Left lobe of liver (tissue), 2 donors: ENCODE measurements around the gene TCF4. TPM values are rescaled to one million over a fixed set of nuclear protein-coding genes. Genes with fewer than 3 reads are reported as not detected.
"Not testable (repeated sequence)": the region's sequence is repeated elsewhere in the genome, so short reads cannot be mapped to it uniquely, and the experiment has no call there.

Experiments used
- ATAC-seq: fragments of 200-7000 bp; cut with Tn5 transposase; one replicate; pipeline ENCODE4 v1.9.1; 2020; ENCODE audit warnings: mild to moderate bottlenecking, moderate library complexity
- DNase-seq: peaks from one replicate; pipeline ENCODE4 v3.0.0-alpha.2; 2020; ENCODE audit warnings: low spot score
- total RNA-seq: library from RNA; stranded (reverse); gene quantifications from one replicate; pipeline ENCODE4 v1.2.1, GENCODE V29; 2021
- donor health status: DM: no; HTN: no; CAD: no; lungs with moderate emphysema.
- donor health status: DM: no; HTN: yes; CAD: no.

Gene TCF4
- total RNA-seq, 1 donor from 2014 or later = 8.7 TPM

- ATAC-seq = no peak
Measured at GRCh38 chr18:55479656-55480420, 108.2 kb downstream of the TCF4 start.

GRCh38 chr18:55477860-55478581 is 110.0 kb downstream of the TCF4 start:
- no peak for DNase-seq
- ATAC-seq = peak; percentile 52

More at GRCh38 chr18:55479656-55480420, 108.2 kb downstream of the TCF4 start:
- DNase-seq = no peak

DNA sequence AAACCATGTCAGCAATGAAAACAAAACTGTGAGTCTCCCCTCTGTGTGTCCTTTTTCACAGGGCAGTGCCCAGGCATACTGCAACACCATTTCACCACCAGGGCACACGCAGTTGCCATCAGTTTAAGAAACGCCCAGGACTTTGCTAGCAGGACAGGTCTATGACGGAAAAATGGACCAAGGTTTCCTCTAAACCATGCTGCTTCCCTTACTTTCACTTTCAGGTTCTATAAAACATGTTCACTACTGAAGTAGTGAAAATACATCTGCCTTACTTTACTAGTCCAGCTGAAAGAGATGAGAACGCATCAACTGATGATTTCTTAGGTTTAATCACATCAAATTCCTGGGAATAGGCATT is 110.5 kb downstream of the TCF4 start:
- DNase-seq (no peak), ATAC-seq (peak; percentile 96)

- ATAC-seq (no peak), DNase-seq (no peak)
Measured at GRCh38 chr18:55475916-55476315, 112.1 kb downstream of the TCF4 start.

DNA sequence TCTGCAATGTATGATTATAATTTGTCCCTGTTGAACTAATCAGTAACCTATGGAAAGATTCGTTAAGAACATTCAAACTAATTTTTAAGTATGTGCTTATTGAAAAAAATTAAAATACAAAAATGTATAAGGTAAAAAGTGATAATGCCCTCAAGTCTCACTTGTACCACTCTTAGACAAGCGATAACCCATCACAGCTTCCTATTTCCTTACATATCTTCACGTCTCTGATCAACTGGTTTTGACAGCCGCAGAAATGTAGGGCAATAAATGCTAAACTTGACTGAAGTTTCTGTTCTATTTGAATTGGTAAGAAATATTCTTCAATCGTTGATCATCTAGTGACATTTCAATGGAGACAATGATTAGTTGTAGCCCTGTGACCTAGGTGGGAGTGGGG is 112.5 kb downstream of the TCF4 start:
- no peak for ATAC-seq
- DNase-seq = no peak

DNA sequence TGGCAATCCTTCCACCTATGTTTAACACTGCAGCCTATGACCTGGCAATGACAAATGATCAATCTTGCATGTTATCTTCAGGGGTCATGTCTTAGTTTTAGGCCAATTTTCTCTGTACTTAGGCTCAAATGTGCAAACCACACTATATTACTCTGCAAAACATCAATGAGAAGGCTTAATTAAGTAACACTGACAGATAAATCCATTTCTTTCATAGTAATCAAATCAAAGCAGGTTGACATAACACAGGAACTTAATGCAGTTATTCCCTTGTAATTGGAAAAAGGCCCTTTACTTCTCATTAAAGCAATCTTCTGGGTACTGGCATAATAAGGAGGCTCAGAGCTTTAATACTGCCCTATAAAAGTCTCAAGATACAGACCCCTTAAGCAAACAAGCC is 114.4 kb downstream of the TCF4 start:
- DNase-seq = no peak
- no peak for ATAC-seq

DNA sequence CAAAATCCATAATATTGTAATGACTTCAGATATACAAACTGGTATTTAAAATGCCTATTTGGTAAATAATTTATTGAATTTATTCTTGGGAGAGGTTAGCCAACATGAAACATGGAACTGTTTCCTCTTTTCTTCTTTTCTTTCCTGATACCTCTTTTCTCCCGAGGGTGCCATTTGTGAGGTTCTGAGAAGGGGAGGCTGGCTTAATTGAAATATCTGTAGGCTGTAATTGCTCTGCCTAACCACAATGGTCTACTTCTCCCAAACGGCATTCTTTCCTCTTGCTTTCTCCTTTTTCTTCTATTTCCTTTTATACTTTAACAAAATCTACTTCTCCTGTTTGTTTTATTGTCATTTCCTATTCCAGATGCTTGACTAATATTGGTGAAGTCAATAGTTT is 114.9 kb downstream of the TCF4 start:
- DNase-seq (no peak), ATAC-seq (no peak)

DNA sequence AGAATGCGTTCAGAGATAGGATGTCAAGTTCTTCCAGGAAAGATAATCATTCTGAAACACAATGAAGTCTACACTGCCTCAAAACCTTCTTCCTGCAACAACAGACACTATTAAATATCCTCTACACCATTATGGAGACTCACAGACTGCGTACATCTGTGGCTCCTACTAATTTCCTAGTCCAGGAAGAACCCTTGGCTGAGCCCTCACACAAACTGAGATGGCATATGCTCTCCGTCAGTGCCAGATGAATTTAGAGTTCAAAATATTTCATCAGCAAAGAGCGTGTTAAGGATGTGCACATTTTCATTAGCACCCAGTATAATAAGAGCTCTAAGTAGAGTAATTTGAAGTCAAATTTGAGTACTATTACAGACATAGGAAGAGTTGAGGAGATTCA is 117.2 kb downstream of the TCF4 start:
- DNase-seq (no peak), ATAC-seq (no peak)

DNA sequence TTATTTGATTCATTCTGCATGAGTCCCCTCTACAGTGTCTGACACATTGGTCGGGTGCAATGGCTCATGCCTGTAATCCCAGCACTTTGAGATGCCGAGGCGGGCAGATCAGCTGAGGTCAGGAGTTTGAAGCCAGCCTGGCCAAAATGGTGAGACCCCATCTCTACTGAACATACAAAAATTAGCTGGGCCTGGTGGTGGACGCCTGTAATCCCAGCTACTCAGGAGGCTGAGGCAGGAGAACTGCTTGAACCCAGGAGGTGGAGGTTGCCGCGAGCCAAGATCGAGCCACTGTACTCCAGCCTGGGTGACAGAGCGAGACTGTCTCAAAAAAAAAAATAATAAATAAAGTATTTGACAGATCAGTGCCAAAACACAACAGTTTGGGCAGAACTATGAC is 118.9 kb downstream of the TCF4 start:
- not testable (repeated sequence) for DNase-seq, ATAC-seq

- DNase-seq = no peak
- ATAC-seq = no peak
Measured at GRCh38 chr18:55466789-55467188, 121.2 kb downstream of the TCF4 start.

DNA sequence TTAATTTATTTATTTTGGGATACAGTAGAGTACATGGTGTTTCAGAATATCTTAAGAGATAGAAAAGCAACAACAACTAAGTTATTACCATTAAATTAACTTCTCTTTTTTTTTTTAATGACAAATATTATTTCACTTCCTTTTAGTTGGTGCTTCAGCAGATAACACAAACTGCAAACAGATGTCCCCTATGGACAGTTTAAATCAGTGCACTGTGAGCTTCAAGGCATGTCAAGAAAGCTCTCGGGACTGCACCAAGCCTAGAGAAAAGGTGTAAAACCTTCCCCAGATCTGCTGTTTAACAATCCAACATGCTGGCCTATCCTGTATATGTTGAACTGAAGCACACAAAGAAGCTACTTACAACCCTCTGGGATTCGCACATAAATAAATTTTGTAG is 122.7 kb downstream of the TCF4 start:
- no peak for ATAC-seq
- DNase-seq = no peak

GRCh38 chr18:55464581-55464980 is 123.4 kb downstream of the TCF4 start:
- ATAC-seq (no peak), DNase-seq (no peak)

GRCh38 chr18:55462652-55463051 is 125.3 kb downstream of the TCF4 start:
- ATAC-seq (no peak), DNase-seq (no peak)

DNA sequence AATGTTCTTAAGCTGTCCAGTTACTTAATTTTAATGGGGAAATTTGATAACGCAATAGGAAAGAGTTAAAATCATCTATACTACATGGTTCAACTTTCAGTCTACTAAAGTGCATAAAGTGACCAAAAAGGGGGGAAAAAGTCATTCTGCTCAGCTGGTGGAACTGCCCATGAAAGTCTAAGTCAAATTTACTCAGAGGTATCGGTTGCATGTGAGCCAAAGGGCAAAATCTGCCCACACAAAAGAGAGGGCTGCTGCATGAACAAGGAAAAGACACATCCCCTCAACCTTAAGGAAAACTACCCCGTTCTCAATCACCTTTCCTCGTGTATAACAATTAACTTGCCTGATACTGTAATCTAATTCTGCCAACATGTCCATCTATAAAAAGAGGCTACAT is 126.1 kb downstream of the TCF4 start:
- DNase-seq (no peak), ATAC-seq (no peak)

DNA sequence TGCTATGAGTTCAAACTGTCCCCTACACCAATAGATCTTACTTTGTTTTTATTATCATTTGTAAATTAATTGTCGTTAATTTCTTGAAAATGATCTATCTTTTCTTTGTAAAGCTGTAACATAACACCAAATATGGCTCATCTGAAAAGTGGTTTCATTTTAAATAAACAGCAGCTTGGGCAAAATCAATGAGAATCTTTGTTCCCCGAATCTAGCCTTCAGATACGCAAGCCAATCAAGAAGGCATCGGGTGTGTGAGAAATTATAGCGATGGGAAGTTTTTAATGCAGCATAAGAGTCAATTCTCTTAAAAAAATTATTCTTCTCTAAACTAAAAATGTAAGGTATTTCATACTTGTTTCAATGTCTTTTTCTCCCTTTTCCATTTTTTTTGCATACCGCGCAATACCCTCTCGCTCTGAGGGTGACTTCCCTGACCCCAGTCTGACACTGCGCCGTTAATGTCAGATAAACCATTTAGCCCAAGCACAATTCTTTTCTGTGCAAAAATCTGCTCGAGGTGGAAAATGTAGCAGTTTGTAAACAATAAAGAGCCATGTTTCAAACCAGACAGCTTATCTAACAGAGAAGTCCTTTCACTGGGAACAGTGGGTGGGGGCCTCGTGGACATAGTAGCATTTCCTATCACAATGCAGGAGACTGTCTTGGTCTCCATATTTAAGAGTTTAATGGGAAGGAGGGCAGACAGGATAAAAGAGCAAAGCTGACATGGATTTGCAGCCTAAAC is 129.4 kb downstream of the TCF4 start:
- ATAC-seq = no peak
- DNase-seq = no peak

DNA sequence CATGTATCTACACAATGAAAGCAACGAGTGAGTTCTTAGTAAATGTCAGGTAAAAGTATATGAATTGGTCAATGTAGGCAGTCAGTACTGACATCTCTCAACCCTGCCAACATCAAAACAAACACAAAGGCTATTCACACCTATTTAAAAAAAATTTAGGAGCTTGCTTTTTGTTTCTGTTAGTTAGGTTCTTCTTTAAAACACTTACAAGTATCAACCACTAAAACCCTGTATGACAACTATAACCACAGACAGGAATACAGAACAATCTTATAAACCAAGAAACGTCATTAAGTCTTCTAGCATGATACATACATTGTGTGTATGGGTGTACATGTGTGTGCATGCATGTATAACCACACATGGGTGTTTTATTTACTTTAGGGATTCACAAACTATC is 131.0 kb downstream of the TCF4 start:
- ATAC-seq (no peak), DNase-seq (no peak)

DNA sequence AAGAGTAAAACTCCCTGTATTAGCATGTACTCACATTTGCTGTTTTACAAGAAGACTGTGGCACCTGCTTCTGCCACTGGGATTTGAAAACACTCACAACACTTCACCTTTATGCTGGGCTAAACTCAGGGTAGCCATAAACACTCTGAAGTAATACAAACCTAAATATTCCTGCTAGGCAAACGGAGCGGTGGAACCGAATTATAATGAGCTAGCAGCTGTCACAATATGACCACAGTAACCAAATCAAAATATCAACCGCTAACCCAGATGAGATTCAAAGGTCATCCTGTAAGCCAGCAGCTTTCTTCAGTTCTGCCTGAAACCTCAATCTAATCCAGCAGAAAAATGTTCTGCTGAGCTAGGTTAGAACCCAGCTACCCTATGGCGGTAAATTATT is 132.1 kb downstream of the TCF4 start:
- DNase-seq (no peak), ATAC-seq (no peak)

DNA sequence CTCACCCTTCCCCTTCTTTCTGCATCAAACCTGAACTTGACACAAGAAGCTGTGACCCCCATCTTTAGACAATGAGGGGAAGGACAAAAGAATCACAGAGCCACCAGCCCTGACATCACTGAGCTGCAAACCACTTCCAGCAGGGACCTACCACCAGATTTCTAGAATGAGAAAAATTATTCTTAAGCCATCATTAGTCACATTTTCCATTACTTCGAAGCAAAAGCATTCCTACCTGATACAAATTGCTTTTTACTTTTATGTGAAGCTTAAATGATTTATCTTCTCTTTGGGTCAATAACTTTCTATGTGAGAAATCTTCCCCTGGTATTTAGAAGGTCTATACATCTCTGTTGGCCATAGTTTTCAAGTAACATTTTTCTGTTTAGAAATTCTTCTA is 134.8 kb downstream of the TCF4 start:
- no peak for ATAC-seq

DNA sequence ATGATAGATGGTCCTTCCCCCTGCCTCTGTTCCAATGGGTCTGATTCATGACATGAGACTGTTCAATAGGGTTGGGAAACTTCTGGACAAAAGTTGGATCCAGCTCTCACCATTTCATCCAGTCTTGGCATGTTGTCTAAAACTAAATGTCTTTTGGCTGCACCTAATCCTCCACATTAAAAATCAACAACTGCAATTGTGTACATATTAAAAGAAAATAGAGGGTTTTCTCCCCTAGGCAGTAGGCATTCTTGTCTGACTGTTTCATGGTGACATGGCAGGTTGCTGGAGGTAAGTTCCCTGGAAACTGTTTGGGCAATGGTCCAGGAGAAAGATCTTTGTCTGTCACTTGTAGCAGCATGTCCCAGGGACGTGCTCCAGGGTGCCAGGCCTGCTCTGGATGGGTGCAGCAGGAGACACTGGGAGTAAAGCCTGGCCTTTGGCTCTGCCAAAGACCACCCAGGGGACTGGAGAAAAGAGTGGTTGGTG is 135.8 kb downstream of the TCF4 start:
- DNase-seq (no peak), ATAC-seq (no peak)

More for the DNA sequence above, 134.8 kb downstream of the TCF4 start:
- DNase-seq = no peak

DNA sequence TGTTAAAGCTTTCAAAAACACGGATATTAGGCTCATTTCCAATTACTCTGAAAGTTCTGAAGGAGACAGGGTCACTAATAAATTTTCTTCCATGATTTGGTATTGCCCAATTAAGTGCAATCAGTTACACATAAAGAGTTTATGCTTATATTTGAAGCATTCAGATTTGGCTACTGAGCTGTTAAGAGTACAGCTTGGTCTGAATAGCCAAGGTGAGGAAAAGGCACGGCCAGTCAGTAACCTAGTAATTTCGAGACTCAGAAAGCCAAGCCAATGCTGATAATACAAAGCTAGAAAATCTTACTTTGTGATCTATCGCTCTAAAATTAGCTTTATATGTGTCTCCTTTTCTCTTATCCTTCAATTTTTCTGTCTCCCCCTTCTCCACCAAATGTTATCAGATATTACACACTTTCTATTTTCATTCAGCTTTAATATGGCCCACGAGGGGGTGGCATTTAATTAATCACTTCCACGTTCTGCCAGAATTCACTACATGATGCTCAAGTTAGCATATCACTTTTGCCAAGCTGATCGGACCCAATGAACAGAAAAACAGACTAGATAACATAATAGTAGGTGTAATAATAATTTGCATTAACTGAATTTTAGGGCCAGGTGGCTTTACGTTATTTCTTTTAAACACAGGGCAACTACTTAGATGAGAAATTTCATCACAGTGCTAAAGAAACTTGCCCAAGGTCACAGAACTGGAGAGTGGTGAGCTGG is 138.4 kb downstream of the TCF4 start:
- no peak for ATAC-seq
- no peak for DNase-seq

DNA sequence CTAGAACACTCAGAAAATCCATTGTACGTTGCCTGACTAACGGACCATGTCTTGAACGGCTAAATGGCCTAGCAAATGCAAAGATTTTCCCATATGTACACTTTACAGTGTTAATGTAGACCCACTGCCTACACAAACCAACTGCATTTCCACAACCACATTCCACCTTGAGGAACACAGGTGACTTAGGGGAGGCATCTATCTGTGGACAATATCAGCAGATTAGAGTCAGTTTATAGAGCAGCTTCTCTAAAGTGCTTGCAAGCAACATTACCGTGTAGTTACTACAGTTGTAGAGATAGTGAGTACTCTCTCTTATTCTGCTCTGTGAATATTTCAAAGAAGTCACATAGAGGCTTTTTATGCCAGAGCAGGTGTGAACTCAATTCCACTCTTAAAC is 139.6 kb downstream of the TCF4 start:
- DNase-seq = no peak
- ATAC-seq = no peak
